ENCODE results near the gene SYNPO2L.
"Not testable (repeated sequence)": the region's sequence is repeated elsewhere in the genome, so short reads cannot be mapped to it uniquely, and the experiment has no call there.

SYNPO2L gene, protein sequence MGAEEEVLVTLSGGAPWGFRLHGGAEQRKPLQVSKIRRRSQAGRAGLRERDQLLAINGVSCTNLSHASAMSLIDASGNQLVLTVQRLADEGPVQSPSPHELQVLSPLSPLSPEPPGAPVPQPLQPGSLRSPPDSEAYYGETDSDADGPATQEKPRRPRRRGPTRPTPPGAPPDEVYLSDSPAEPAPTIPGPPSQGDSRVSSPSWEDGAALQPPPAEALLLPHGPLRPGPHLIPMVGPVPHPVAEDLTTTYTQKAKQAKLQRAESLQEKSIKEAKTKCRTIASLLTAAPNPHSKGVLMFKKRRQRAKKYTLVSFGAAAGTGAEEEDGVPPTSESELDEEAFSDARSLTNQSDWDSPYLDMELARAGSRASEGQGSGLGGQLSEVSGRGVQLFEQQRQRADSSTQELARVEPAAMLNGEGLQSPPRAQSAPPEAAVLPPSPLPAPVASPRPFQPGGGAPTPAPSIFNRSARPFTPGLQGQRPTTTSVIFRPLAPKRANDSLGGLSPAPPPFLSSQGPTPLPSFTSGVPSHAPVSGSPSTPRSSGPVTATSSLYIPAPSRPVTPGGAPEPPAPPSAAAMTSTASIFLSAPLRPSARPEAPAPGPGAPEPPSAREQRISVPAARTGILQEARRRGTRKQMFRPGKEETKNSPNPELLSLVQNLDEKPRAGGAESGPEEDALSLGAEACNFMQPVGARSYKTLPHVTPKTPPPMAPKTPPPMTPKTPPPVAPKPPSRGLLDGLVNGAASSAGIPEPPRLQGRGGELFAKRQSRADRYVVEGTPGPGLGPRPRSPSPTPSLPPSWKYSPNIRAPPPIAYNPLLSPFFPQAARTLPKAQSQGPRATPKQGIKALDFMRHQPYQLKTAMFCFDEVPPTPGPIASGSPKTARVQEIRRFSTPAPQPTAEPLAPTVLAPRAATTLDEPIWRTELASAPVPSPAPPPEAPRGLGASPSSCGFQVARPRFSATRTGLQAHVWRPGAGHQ

DNA sequence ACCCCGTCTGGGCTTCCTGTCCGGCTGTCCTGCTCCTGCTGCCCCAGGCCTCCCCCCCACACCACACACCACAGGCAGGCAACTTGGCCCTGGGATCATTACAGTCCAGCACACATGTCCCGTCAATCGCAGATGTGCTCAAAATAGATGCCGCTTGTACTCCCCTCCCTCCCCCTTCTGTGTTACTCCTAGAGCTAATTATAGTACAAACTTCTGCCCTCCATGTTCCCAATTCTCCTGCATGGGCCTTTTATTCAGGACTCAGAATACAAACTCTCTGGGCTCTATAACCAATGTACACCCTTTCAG, at the start of gene SYNPO2L:
SYNPO2L (minus strand) TSS at position 40 of the 309 bp plus-strand sequence. CDS start 107 bp downstream, outside the sequence.
- DNase-seq, result no peak

DNA sequence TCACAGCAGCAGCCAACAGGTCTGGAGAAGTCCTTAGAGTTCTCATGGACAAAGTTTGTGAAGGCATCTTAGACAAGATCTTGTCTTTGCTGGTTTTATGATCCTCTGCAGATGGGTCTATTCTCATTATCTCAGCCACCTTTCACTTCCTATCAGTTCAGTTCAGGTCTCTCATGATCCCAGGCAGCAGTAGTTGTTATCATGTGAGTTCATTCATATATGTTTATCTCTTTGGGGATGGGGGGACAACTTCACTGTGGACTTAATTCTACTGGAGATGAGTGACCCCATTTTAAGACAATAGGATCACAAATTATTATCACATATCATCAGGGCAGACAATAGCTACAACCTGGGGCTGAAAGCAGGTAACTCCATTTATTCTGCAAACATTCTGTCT, 48.1 kb upstream of the SYNPO2L start:
- DNase-seq, result not testable (repeated sequence)

DNA sequence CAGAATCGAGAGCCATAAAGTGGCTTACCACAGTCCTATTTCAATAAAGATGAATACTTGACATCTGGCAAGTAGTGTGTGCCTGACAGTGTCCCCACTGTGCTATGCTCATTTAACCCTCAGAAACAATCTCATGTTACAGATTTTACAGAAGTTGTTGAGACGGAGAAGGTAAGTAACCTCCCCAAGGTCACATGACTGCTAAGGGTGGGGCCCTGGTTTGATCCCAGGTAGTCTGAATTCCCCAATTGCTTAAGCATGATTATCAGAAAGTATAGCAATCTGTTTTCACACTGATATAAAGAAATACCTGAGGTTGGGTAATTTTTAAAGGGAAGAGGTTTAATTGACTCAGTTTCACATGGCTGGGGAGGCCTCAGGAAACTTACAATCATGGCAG, 43.0 kb upstream of the SYNPO2L start:
- not testable (repeated sequence) for DNase-seq

DNA sequence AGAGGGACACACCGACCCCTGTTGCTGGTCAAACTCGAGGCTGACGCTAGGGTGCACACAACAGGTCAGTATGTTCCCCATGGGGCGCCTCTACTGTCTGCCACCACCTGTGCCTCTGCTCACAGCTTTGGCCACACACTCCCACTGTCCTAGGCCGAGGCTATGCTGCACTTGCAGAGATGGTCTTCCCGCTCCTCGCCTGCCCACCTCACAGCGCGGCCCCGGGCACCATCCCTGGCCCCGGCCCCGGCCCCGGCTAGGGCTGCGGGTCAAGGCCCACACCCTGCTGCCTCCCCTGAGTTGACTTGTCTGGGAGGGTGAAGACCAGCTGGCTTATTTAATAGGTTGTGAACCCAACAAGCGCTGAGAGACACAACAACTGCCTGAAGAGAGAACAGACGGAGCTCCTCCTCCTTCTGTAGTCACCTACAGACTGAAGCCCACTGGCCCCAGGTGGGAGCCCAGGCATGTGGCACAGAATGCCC, 41.9 kb upstream of the SYNPO2L start, which contains the start of gene AGAP5:
AGAP5 (minus strand) TSS at position 435 of the 485 bp plus-strand sequence; CDS start at position 81, 354 bp downstream.
- DNase-seq, result not testable (repeated sequence)

DNA sequence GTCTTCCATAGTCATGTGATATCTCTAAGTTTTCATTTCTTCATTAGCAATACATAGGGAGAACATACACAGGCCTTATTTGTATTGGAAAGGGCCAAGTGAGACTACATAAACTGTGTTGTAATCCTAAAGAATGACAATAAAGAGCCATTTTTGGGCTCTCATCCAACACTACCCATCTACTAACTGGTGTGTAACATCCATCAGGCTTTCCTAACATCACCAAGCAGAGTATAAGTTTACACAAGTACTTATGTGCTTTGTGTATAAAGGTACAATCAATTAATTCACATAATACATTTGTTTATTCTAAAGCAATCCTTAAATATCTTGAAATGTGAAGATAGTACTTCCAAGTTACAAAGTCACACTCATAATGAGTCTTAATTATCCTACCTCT, 39.5 kb upstream of the SYNPO2L start:
- not testable (repeated sequence) for DNase-seq

DNA sequence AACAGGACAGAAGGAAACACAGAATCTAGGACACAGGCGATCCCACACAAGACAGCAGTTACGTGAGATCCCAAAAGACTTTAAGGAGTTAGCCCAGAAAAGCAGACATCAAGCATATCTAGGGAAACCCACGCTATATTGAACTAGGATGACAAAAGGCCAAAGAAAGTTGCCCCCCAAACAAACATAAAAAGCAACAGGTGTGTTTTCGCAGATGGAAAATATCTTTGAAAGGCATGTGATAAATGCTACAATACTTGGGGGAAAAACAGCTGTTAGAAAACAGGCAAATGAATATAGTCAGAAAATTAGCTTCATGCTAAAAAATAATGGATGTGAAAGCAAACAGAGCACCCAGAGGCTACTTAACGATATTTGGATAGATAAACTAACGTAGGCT, 34.9 kb upstream of the SYNPO2L start:
- DNase-seq, result not testable (repeated sequence)

DNA sequence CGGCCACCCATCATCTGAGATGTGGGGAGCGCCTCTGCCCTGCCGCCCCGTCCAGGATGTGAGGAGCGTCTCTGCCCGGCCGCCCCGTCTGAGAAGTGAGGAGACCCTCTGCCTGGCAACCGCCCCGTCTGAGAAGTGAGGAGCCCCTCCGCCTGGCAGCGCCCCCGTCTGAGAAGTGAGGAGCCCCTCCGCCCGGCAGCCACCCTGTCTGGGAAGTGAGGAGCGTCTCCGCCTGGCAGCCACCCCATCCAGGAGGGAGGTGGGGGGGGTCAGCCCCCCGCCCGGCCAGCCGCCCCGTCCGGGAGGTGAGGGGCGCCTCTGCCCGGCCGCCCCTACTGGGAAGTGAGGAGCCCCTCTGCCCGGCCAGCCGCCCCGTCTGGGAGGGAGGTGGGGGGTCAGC, 33.8 kb upstream of the SYNPO2L start:
- not testable (repeated sequence) for DNase-seq

DNA sequence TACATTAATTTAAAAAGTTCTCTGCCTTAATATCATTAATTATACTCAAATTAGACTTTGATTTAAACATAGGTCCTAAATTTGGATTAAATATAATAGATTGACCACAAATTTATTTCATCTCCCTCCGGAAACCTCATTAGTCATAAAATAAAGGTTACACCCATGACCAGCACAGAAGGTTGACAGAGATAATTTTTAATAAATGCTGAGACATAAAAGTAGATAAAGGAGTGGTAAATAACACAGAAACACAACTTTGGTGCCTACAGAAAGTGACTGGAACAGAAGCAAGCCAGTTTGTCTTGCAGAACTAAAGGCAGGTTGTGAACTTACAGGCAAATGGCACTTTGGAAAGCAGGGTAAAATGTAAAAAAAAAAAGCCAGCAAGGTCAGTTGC, 31.8 kb upstream of the SYNPO2L start:
- not testable (repeated sequence) for DNase-seq

DNA sequence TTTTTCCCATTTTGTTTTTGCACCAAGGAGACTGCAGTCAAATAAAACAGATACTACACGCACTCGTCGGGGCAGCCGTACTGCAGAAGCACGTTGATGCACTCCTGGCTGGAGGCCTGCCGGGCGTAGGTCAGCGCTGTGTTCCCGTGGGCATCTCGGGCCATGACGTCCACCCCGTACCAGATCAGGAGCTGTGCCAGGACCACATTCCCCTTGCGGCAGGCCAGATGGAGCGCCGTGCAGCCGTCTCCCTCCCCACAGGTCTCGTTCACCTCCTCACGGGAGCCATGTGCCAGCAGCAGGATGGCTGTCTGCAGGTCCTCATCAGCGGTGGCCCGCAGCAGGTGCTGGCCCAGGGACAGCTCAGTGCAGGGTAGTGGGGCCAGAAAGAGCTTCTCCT, 18.7 kb upstream of the SYNPO2L start:
- DNase-seq, result not testable (repeated sequence)

DNA sequence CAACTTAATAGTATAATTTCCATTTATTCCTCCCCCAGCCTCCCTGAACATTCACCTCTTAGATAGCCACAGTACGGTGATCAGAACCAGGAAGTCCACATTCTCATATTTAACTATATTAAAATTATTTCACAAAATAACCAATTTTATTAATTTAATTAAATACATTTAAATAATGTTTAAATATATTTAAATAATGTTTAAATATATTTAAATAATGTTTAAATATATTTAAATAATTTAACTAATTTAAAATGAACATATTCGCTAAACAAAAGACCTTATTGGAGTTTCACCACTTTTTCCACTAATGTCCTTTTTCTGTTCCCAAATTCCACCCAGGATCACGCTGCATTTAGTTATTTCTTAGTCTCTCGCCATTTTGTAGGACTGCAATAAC, 12.5 kb upstream of the SYNPO2L start:
- not testable (repeated sequence) for DNase-seq

DNA sequence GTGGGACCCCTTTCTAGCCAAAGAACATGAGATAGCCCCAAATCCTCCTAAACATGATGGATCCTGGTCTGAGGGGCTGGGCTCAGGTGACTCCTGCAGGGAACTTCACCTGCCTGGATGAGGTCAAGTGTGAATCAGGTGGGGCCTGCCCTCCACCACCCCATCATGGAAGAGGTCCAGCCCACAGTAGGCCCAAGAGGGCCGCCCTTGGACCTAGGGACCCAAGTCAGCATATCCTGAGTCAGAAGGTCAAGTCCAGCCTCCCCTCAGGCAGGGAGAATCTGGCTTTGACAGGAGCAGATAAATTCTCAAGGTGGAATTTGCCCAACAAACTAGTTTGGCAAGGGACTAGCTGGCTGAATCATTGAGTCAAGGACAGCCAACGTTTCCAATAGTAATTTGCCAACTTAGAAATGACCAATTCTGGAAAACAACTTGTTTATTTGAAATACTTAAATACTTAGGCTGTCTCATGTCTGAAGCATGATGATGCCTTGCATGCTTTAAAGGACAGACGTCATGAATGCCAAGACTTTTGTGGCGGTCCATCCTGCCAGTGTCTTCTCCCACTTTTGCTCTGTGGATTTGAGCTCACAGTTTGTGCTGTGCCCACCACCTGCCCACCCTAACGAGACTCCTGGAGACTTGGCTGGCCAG, 10.5 kb upstream of the SYNPO2L start:
- not testable (repeated sequence) for DNase-seq

DNA sequence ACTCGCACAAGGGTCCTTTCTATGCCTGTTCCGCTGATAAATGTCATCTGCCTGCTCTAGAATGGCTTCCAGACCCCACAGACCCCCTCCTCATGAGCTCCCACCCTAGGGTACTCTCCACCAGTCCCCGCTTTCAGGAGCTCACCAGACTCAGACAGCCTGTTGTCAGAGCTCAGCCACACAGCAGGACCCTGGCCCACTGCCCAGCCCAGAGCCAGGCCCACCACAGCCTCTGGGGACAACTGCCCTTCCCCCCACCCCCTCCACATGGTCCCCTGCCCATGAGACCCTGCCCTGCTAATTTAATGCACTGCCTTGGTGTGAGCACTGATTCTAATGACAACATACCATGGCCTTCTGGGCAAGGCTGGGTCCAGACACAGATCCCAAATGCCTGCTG, 9.8 kb upstream of the SYNPO2L start:
- not testable (repeated sequence) for DNase-seq

DNA sequence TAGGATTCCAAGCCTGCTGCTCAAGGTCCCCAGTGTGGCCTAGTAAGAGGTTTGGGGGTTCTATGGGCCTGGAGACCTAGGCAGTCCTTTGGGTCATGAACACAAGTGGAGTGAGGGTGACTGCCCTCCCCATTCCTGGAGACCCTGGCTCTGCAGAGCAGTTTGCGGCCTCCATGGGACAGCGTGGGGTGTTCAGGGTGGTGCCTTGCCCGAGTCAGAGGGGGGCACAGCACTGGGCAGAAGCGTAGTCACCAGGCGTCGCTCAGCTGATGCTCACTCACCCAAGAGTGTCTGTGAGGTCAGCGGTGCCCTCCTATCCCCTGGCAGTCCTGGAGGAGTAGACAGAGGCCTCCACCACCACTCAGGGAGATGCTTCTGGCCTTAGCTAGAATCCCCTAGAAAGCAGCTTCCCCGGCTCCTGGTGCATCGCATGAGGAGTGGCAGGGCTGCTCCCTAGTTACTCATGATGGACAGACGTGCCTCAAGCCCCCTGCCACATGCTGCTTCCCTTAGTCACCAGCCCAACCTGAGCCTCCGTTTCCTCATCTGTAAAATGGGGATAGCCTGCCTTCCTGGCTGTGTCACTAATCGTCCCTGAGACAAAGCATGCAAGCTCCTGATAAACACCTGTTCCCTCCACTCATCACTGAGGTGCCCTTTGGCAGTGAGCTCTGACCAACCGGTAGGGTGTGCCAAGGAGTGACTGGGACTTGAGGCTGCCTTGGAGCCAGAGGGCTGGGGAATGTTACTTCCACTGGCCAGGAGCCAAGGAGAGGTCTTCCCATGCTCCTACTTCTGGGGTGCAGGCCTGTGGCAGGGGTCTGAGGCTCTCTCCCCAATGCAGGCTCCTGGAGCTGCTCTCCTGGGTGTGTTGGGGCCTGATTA, 8.6 kb upstream of the SYNPO2L start:
- DNase-seq, result not testable (repeated sequence)

DNA sequence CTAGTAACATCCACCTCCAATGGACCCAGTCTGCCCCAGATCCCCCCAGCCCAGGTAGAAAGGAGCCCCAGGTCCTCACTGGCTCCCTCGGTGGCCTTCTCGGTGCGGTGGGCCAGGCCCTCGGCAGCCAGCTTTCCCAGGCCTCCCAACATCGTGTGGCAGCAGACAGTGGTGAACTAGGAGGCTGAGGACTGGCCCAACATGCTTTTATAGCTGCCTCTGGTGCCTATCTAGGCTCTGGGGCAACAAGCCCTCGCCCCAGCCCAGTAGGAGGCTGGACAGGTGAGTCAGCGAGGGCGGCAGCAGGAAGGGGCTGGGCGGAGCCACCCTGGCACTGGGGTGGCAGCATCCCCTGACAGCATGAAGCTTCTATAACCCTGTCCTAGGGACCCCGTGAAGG, 7.8 kb upstream of the SYNPO2L start:
- DNase-seq, result not testable (repeated sequence)

DNA sequence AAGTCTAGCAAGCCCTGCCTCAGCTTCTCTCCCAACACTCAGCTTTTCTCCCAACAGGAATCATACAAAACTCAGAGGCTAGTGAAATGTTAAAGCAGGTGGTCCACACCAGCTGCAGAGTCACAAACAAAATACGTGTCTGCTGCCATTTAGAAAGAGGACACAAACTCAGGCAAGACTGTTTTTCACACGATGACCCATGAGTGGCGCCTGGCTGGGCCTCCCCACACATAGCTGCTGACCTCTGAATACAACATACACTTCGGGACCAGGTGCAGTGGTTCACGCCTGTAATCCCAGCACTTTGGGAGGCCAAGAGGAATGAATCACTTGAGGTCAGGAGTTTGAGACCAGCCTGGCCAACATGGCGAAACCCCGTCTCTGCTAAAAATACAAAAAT, 6.9 kb upstream of the SYNPO2L start:
- DNase-seq, result not testable (repeated sequence)

DNA sequence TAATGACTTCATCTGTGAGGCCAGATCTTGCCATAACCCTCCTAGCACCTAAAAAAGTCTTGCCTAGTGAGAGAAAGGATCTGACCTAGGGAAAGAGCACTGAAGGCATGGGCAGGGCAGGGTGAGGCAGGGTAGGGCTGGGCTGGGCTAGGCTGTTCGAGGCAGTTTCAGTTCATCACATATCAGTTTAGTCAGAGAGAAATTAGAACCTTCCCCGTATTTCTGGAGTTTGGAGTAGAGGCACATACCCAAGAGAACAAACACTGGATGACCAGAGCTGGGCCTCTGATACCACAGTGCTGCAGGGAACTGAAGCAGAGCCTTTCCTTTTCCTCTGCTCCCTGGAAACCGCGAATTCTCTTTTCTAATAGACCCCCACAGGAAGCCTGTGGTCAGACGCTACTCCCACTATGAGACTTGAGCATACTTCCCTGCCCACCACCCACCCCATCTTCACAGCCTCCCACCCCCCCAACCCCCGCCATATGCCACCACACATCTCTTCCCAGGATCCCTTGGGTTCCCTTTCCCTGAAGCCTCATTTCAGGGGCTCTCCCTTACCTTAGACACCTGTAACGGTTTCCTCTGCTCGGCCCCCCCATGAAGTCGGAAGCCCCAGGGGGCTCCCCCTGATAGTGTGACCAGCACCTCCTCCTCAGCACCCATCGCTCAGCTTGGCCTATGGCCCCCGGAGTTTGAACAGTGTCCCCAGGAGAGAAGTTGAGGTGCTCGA, 406 bp downstream of the SYNPO2L start:
- DNase-seq, result no peak

DNA sequence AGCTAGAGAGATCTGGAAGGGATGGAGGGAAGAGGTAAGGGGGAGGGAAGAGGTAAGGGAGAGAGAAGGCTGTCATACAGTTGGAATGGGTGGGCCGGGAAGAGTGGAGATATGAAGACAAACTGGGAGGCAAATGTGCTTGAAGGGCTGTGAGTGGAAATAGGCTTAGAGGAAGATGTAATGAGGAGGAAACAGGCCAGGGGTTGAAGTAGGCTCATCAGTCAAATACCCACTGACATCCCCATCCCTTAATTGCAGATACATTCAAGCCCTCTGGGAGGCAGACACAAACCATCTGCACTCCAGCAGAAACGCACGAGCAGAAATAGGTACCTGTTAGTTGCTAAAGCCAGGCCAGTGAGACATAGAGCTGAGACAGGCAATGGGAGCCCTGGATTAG, 2.1 kb downstream of the SYNPO2L start:
- no peak for DNase-seq

DNA sequence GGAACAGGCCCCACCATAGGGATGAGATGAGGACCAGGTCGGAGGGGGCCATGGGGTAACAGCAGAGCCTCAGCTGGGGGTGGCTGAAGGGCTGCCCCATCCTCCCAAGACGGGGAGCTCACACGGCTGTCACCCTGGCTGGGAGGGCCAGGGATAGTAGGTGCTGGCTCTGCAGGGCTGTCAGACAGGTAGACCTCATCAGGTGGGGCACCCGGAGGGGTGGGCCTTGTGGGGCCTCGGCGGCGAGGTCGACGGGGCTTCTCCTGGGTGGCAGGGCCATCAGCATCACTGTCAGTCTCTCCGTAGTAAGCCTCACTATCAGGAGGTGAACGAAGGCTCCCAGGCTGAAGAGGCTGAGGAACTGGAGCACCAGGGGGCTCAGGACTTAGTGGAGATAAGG, 2.6 kb downstream of the SYNPO2L start:
- DNase-seq, result no peak

DNA sequence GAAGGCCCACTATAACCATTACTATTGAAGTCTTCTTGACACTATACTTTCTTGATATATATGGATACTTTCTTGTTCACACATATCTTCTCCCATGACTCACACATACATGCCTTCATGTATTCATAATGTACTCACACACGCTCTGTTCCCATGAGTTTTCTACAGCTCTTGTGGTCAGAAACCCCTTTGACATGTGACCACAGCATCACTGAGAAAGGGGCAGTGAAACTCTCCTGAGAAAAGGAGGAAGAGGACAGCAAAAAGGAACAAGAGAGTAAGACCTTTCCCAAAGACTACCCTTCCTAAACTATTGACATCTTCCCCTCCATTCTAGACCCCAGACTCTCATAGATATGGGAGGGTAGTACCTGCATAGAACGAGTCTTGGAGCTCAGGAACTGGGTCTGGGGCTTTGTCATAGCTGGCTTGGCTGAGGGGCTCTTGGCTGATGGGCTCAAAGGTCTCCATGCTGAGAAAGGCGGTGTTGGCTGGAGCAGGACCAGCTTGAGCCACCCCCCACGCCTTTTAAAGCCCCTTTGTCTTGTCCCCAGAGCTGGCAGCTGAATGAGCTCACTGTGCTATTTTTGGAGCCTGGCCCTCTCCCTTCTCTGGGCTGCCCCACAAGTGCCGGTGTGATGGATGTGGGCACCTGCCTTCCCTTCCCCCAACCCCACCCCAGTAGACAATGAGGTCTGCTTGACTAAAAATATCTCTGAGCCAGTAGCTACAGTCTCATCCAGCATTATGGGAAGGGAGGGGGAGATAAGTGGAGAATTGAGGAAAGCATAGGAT, 5.1 kb downstream of the SYNPO2L start:
- no peak for DNase-seq

DNA sequence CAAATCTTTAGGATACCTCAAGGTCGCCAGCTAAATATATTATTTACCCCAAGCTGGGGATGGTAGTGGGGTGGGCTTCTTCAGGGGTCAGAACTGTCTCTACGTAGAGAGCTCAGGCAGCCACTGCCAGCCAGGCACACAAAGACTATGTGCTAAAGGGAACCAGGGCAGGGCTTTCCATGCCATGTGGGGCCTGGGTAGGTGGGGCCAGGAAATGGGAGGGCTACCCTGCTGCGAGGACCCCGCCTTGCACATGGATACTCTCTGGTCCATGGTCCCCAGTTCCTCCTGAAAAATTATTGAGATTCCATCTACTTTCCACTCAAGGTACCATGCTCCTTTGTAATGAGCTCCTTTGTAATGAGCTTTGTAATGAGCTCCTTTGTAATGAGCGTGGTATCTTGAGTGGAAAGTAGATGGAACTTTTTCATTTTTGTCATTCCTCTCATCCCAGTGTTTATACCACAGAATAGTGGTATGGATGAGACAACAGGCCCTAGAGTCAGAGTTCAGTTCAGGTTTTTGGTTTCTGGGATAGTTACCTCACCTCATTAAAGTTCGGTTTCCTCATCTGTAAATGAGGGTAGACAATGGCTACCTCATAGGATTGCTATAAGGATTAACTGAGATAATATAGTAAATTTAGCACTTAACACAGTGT, 5.8 kb downstream of the SYNPO2L start:
- DNase-seq, result no peak
